Amygdala (tissue), 56 donors: ENCODE data around the gene CHRNA4.
"Not testable (repeated sequence)": the region's sequence is repeated elsewhere in the genome, so short reads cannot be mapped to it uniquely, and the experiment has no call there.

Experiments
- DNase-seq, 56 donors: peaks; one replicate each; lab custom pipeline; 2025; lab: John Stamatoyannopoulos, UW

Gene CHRNA4

DNA sequence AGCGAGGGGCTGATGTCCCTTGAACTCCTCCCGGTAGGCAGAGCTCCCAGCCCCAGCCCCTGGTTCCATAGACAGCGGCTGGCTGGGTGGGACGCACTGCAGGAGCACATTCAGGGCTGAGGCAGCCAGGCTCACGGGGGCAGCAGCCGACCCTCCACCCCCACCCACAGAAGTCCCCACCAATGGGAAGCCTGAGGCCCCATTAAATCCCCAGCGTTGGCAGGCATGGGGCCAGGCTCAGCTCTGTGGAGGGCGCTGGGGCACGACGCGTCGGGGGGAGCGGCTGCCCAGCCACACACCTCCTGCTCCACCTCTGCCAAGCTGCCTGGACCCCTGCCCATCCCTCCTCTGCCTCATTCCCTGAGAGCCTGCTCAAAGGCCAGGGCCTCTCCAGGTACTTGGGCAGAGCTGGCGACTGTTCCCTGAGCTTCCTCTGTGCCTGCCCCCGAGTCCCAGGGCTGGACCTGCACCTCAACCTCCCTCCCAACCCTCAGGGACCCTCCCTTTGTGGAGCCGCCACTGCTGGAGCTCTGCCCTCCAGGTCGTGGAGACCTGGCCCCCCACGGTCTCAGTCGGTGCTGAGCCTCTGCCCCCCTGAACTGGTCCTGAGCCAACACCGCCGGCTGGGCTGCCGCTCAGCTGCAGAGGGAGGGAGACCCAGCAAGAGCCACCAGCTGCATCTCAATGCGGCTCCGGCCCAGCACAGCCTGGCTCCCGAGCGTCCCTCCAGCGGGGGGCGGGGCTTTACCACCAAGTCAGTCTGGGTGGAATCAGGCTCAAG, 9.1 kb downstream of the CHRNA4 start:
- peak in 44 of 56 donors; percentile 7 to 87 (median 50) for DNase-seq

DNA sequence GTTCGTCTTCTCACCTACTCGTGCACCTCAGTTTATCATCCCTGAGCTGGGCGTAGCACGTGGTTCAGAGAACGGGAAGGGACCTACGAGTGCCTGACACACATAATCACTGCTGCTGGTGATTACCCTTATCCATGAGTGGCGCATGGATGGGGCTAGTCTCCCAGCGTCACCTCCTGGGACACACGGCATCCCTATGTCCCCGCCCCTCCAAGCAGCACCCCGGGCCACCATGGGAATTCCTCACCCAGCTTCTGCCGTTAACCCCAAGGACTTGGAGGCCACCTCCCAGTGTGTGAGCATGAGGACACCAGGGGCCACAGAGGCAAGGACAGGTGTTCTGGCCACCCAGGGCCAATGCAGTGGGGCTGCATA, 9.8 kb downstream of the CHRNA4 start:
- no peak for DNase-seq

DNA sequence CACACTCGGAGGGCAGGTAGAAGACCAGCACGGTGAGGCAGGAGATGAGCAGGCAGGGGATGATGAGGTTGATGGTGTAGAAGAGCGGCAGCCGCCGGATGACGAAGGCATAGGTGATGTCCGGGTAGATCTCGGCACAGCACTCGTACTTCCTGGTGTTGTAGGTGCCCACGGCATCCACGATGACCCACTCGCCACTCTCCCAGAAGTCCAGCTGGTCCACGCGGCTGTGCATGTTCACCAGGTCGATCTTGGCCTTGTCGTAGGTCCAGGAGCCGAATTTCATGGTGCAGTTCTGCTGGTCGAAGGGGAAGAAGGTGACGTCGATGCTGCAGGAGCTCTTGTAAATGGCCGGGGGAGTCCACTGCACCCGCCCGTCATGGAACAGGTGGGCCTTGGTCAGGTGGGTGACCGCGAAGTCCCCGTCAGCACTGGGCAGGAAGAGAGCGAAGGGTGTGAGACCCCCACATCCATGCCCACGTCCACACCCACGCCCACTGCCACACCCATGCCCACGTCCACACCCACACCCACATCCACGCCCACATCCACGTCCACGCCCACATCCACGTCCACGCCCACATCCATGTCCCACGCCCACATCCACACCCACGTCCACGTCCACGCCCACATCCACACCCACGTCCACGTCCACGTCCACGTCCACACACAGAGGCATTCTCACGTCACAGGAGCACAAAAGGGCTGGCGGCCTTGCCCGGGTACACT, 10.4 kb downstream of the CHRNA4 start:
- DNase-seq = no peak

DNA sequence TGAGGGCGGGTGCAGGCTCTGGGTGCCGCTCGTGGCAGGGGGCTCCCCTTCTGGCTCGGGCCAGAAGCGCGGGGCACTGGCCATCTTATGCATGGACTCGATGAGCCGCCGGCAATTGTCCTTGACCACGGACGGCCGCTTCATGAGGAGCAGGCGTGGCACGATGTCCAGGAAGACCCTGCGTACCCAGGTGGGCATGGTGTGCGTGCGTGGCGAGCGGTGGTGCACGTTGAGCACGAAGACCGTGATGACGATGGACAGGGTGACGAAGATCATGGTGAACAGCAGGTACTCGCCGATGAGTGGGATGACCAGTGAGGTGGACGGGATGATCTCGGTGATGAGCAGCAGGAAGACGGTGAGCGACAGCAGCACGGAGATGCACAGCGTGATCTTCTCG, 11.0 kb downstream of the CHRNA4 start:
- DNase-seq = no peak

DNA sequence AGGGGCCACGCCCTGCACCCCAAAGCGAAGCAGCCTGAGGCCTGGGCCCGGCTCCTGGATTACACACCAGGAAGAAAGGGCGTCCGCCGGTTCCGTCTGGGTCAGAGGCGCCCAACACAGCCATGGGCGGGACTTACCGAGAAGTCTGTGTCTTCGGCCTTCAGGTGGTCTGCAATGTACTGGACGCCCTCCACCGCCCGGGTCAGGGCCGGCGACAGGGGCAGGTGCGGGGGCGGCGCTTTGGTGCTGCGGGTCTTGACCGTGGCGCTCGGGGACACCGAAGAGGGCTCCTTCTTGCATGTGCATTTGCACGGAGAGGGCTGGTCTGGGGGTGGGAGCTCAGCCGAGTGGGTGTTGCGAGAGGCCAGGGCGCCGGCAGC, 11.6 kb downstream of the CHRNA4 start:
- no peak for DNase-seq

DNA sequence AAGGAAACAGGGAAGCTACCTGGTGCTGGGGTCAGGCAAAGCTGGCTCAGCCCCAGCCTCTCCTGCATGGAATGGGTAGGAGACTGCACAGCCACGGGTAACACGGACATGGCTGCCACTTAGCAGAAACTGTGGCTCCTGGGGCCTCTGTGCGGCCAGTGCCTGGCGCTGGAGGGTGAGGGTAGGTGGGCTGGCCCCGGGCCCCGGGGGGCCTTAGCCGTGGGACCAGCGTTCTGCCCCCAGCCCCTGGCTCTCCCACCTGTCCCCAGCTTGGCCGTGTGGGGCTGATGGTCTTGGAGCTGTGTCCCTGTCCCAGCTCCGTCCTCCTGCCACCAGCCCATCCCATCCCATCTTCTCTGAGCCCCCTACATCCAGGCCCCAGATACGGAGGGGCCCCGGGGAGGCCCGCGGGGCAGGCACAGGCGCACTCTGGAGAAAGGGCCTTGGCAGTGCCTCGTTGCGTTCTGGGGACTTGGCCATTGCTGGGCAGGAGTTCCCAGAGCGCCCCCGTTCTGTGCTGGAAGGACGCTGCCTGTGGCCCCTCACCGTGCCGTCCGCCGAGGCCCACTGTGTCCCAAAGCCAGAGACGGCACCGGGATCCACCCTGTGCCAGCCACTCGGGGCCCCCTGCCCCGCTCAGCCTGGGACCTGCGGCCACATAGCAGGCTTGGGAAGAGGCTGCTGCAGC, 12.2 kb downstream of the CHRNA4 start:
- DNase-seq = no peak

DNA sequence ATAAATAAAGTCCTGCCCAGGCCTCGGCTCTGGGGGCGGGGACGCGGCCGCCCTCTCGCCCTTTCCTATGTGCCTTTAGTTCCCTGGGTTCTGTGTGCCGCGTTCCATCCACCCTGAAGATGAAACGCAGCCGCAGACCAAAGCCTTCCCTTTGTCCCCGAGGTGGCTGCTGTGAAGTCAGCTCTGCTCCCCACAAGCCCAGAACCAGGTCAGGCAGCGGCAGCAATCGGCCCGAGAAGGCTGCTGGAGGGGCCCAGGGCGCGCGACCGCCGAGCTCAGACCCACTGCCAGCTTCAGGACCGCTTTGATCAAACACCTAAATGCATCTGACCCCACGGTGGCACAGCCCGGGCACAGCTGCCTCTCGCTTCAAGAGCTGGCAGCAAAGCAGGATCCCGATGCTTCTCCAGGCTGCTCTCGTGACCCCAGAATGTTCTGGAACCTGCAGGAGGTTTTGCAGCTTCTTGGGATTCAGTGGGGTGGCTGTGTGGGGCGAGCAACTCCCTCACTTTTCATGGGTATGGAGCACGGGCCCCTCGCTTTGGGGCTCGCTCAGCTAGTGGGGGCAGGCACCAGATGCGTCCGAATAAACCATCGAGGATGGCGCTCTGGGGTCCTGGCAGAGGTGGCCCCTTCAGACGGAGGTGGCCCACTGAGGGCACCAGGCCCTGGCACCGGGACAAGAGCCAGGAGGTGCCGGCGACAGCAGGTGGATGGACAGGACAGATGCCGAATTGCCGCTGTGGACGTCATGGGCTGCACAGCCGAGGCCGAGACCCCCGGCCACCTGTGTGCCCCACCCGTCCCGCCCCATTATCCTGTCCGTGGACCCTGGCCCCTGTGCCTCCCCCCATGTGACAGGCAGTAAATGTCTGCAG, 13.0 kb downstream of the CHRNA4 start:
- DNase-seq = no peak

DNA sequence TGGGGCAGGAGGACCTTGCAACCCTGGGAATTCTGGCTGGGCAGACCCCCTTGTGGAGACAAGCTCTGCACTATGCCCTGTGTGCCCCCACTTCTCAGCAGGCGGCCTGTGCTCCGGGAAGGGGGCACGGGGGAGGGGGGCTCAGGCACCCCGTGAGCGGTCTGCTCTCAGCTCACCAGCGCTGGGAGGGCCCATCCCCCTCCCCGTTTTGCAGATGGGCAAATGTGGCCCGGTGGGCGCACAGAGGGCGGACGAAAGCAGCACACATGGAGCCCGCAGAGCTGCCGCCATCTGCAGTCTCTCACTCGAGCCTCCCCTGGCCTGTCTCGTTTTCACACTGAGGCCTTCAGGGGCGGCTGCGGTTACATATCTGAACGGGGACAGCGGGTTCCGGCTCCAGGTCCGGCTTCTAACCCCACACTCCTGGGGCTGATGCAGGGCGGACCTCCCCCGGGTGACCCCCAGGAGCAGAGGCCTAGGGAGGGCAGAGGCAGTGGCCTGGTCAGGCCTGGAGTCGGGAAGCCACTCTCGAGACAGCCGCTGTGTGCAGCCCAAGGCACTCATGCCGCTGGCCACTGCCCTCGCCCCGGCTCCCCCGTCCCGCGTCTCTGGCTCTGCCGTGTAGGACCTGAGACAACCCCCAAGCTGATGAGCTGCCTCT, 13.9 kb downstream of the CHRNA4 start:
- no peak for DNase-seq

DNA sequence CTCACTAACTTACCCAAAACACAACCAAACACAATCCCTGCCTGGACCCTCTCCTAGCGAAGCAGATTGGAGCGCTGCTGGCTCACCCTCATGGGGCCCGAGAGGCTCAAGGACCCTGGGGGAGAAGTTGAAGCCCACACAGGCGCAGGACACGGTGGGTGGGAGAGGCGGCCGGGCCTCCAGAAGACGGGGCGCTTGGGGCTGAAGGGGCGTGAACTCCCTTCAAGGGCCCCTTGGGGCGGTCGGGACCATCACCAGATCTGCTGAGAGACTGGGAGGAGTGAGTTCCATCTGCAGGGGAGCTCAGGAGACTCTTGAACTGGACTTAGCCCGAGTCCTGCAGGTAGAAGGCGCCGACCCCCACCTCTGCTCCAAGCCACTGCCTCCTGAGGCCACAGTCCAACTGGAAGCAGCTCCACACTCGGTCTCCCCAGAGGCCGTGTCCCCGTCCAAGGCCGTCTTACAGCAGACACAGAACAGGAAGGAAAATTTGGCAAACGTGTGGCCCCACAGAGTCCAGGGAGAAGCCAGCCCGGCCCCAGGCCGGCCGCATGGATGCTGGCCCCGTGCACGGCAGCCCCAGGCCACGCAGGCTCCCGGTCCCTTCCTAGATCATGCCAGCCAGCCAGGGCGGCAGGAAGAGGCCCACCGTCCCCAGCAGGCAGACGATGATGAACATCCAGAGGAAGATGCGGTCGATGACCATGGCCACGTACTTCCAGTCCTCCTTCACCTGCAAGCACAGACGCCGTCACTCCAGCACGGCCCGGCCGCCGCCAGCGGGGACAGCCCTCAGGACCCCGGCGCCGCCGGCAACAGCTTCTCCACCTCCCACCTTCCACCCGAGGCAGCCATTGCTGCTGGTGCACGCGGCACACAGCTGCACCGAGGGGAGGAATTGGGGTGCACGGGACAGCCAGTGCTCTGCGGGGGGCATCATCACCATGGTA, 14.7 kb downstream of the CHRNA4 start:
- peak in 7 of 56 donors; percentile 15 to 54 (median 24) for DNase-seq

DNA sequence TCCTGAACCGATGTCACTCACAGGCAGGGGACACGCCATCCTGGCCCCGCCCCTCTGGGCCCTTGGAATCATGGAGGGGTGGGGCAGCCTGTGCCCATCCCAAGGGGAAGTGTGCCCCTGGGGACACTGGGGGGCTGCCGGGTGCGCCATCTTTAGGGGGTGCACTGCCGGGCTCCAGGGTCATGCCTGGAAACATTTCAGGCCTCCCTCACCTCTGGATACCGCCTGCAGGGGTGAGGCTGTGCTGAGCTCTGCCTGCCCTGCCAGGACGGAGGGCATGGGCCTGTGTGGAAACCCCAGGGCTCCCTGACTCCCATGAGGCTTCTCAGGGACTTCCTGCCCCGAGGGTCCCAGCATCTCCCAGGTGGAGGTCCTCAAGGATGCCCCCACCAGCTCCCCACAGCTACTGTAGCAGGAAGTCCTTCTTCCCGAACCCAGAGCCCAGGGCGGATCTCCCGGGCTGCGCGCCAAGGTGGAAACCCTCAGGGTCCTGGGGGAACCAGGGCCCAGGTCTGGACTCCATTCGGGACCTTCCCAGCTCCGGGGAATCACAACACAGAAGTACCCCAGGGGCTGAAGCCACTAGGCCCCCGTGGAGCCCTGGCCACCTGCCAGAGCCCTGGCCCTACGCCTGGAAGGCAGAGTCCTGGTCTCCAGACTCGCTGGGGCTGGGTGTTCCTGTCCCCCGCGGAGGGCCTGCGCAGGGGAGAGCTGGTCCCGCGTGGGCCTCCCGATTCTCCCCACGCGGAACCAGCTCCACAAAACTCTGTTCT, 15.6 kb downstream of the CHRNA4 start:
- DNase-seq = peak in 11 of 56 donors; percentile 2 to 55 (median 36)

DNA sequence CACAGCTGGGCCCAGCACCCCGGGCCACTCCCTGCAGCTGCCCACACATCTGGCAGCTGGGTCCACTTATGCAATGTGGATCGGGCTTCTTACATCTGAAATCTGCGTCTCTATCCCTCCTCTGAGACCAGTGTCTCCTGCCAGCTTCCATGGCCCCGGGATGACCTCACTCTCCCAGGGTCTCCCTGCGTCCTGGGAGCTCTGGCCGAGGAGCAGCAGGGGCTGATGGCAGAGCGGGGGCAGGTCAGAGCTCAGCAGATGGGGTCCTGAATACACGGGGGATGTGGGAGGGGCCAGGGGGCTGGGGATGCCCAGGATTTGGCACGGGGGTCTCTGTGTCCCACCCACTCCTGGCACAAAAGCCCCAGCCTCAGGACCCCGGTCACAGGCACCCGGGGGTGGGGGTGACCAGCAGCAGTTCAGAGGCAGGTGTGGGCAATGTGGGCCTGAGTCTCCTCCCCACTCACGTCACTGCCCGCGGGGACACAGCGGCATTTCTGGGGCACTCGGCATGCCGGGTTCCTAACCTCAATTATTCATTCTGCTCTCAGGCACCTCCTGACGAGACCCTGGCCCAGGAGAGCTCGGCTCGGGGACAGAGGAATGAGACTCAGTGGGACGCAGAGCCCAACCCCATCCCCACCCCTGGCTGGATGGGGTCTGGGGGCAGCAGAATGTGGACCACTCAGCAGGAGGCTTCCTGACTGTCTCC, 16.4 kb downstream of the CHRNA4 start:
- no peak for DNase-seq

DNA sequence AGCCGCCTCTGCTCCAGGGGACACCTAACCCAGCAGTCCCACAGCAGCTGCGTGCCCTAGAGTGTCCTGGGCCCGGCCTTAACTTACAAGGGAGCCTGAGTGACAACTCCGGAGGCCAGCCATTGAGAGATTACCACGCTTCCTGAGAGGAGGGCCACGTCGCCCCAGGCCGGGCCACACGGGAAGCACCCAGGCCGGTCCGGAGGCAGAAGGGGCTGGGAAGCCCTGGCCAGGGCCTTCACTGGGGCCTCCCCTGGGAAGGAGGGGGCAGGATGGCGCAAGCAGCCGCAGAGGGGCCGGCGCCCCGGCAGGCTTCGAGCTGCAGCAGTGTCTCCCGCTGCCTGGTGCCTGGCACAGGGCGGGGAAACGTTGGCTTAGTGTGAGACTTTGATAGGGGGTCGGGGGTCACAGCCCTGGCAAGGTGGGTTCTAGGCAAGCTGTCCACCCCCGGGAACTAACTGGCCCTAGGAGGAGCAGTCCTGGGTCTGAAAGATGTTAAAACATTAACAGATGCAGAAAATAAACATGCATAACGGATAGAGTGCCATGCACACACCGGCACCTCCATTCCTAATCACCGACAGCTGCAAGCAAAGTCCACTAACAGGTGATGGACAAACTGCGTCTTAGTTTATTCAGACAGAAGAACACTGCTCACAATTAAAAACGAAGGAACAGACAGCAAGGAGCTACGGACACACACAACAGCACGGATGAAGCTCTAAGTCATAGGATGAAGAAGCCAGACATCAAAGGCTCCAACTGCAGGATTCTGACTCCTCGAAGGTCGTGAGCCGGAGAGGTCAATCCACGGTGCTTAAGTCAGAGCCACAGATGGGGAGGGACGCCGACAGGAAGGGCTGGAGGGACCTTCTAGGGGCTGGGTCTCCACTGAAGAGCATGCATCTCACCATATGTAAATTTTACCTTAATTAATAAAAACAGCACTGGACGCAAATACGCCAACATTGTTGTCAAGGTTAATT, 17.4 kb downstream of the CHRNA4 start:
- no peak for DNase-seq

DNA sequence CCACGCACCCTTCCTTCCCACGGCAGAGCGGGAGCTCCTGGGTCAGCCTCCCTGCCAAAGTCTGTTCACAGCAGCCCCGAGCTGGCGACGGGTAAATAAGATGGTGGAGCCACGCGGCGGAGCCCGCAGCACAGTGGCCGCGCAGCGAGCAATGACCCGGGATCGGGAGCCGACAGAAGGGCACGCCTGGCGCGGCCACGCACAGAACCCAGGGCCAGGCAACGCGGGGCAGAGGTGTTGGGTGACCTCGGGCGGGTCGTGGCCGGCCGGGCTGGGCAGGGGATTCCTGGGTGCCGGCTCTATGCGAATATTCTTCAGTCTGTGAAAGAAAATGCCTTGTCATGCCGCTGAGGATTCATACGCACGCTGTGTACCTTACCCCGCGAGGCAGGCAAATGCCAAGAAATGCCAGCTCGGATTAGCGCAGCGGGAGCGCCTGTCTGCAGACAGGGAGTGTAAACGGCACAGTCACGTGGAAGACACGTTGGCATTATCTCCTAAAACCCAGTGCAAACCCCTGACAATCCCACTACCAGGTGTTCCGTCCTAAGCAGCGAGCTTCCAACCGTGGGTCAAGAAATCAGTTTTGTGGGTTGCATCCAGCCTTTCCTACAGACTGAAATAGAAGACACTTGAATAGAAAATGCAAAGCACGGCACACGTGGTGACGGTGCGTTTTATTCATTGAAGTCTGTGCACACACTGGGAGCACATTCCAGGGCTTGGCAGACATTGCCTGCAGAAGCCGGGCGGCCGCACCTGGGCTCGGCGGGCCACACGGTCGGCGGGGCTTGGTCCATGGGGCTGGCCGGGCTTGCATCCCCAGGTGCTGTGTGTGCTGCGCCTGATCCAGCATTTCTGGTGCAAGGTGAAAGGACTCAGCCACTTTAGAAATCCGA, 18.3 kb downstream of the CHRNA4 start:
- DNase-seq = peak in 1 of 56 donors; percentile 22

DNA sequence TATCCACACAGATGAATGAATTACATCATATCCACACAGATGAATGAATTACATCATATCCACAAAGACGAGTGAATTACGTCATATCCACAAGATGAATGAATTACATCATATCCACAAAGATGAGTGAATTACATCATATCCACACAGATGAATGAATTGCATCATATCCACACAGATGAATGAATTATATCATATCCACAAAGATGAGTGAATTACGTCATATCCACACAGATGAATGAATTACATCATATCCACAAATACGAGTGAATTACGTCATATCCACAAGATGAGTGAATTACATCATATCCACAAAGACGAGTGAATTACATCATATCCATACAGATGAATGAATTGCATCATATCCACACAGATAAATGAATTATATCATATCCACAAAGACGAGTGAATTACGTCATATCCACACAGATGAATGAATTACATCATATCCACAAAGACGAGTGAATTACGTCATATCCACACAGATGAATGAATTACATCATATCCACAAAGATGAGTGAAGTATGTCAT, 20.9 kb downstream of the CHRNA4 start:
- not testable (repeated sequence) for DNase-seq
